T-helper 22 cell (primary cell): Measurements from ENCODE around the gene INPP4A.

Experiments
- DNase-seq: peaks from one replicate; pipeline ENCODE4 v3.0.0-alpha.2; 2020; ENCODE audit warnings: low read depth

The INPP4A gene

GRCh38 chr2:98564541-98565132 lies 120.0 kb downstream of the INPP4A start:
- DNase-seq, result no peak

DNA sequence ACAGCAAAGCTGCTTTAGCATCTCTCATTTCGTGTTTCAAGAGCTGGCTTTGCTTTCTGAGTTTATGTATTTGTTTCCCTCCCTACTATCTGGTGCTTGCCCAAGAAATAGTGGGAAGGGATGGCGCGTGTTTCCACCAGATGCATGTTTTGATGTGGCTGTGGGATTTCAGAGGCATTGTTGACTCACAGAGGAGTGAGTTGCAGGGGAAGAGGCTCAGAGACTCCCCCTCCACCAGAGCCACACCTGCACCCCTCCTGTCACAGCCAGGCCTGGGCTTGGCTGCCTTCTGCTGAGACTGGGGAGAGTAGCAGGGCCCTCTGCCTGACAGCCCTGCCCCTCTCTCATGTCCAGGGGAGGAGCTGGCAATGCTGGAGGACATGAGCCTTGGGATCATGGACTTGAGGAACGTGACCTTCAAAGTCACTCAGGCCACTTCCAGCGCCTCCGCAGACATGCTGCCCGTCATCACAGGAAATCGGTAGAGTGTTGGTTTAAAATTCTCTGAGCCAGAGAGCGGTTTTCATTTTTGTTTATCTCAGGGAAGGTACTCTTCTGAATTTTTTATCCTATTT lies 120.7 kb downstream of the INPP4A start:
- no peak for DNase-seq

DNA sequence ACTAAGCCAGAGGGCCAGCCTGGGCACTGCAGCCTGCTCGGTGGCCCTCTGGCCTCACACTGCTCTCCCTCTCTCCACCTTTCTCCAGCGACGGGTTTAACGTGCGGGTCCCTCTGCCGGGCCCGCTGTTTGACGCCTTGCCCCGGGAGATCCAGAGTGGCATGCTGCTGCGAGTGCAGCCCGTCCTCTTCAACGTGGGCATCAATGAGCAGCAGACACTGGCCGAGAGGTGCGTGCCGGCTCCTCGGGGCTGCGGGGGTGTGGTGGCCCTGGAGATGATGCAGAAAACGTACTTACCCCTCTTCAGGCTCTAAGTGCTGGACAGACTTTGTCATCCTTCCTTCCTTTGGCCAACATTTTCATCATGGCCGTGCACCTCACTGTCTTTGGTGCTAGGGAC lies 121.3 kb downstream of the INPP4A start:
- DNase-seq, result no peak

GRCh38 chr2:98568161-98568956 lies 123.7 kb downstream of the INPP4A start:
- no peak for DNase-seq

GRCh38 chr2:98569197-98569793 lies 124.6 kb downstream of the INPP4A start:
- peak; percentile 12 for DNase-seq

DNA sequence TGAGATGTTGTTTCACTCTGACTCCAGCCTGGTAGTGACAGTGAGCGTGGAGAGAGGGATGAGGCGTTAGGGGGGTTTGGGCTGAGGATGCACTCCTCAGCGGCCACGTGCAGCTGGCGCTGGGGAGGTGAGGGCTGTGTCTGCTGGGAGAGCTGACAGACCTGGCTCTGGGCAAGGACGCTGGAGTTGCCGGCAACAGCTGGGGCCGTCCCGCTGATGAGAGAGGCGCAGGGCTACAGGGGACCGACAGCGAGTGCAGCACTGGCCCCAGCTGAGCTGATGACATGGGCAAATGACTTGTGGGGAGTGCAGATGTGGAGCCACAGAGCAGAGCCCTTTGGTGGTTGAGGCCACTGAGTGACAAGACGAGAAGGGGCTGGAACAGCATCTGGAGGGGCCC lies 125.3 kb downstream of the INPP4A start:
- no peak for DNase-seq

DNA sequence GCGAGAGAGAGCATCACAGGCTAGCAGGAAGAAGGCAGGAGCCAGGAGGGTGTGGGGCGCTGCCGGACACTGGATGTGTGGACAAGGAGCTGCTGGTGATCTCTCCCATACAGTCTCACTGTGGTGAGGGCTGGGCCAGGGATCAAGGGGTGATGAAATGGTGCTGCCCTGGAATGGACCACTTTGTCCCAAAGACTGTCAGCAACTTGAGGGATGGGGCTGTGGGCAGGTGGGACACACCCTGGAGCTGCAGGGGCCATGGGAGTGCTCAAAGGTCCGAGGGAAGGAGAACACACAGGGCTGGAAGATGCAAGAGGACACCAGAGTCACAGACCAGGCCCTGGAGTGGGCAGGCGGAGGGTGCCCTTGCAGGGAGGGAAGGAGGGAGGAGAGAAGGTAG lies 125.7 kb downstream of the INPP4A start:
- no peak for DNase-seq

GRCh38 chr2:98571121-98571701 lies 126.6 kb downstream of the INPP4A start:
- DNase-seq, result no peak

GRCh38 chr2:98571796-98572195 lies 127.1 kb downstream of the INPP4A start:
- no peak for DNase-seq

GRCh38 chr2:98572211-98572610 lies 127.6 kb downstream of the INPP4A start:
- DNase-seq, result no peak

- no peak for DNase-seq
Measured at GRCh38 chr2:98572676-98573075, 128.0 kb downstream of the INPP4A start.

DNA sequence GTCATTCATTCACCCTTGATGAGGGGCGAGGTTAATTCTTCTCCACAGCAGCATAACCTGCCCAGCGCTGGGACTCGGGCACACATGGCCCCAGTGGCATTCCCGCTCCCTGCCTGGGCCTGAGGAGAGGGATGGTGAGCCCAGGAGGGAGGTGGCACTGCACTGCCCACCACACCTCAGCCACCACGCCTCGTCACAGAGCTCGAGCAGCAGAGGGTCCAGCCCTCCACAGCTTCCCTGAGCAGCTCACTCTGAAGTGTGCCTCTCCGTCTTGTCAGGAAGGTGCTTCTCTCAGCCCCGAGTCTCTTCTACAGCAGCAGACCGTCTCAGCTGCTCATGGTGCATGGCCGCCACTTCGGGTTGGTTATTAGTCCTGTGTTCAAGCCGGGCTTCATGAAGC lies 128.8 kb downstream of the INPP4A start:
- DNase-seq, result no peak

- no peak for DNase-seq
Measured at GRCh38 chr2:98576666-98577312, 132.1 kb downstream of the INPP4A start.

DNA sequence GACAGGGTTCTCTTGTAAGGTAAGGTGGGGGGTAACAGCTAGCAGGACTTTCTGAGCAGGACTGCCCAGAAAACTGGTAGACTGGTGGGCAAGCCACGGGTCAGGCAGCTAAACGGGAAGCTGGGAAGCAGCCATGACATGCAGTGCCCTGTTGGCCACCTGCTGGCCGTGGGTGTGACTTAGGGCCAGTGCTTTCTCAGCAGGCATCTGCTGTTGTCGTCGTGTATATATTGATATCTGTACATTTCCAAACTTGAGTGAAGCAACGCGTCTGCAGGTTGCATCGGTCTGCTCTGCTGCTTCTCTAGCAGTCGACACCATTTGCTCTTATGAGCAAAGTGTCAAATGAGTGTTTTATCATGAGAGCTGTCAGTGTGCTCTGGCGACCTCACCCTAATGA lies 132.7 kb downstream of the INPP4A start:
- no peak for DNase-seq

GRCh38 chr2:98578231-98578630 lies 133.6 kb downstream of the INPP4A start:
- no peak for DNase-seq

DNA sequence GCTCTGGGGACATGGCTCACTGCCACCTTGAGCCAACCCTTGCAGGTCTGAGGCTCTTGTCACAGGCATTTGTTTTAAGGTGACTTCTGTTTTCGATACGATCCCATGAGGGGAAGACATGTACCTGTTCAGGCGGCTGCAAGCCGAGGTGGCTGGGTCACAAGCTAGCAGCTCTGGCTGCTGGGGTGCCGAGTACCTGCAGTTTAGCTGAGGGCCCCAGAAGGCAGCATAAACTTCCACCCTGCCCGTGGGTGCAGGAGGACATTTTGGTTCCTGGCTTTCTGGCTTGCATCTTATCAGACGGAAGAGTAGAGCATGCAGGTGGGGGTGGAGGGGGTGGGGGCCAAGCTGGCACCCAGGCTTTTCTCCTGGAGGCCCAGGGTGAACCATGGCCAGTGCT lies 135.3 kb downstream of the INPP4A start:
- no peak for DNase-seq

- no peak for DNase-seq
Measured at GRCh38 chr2:98580656-98581284, 136.1 kb downstream of the INPP4A start.

DNA sequence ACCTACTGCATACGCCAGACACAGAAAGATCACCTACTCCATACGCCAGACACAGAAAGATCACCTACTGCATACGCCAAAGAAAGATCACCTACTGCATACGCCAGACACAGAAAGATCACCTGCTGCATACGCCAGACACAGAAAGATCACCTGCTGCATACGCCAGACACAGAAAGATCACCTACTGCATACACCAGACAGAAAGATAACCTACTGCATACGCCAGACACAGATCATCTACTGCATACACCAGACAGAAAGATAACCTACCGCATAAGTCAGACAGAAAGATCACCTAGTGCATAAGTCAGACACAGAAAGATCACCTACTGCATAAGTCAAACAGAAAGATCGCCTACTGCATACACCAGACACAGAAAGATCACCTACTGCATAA lies 137.9 kb downstream of the INPP4A start:
- no peak for DNase-seq

DNA sequence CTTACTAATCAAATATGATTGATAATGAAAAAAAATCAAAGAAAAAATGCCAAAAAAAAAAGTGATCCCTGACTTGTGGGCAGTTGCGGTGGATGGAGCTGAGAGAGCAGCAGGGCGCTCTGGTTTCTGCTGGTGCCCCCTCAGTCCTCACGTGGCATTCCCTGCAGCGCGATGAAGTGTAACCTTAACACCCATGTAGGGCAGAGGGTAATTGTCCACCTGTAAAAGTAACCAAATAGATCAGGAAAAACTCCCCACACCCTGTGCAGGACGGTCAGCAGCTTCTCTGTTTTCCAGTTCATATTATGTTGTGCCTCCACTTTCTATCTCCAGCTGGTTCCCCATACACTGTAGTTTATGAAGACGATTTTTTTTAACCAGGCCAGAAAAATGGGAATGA lies 138.6 kb downstream of the INPP4A start:
- DNase-seq, result no peak

- no peak for DNase-seq
Measured at GRCh38 chr2:98583816-98584618, 139.4 kb downstream of the INPP4A start.

DNA sequence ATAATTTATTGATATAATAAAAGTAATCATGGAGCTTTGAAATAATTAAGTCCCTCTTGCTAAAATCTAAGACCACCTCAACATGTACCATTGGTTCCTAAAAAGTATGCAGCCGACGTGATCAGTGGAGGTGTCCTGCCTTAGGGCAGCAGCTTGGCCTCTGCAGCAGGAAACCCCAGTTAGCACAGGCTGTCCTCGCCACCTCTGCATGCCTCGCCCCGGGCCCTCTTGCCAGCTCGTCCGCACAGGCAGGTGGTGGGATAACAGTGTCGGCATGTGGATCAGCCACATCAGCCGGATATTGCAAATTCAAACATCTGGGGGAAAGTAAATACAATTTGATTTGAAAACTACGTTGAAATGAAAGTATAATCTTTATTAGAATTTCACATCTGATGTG lies 140.7 kb downstream of the INPP4A start:
- DNase-seq, result no peak
